GM23248 (cell line): ENCODE results near the gene SUMF1. TPM values are rescaled to one million over a fixed set of nuclear protein-coding genes. Genes with fewer than 3 reads are reported as not detected.

ENCODE experiments used
- DNase-seq: peaks from one replicate; pipeline ENCODE4 v3.0.0-alpha.2; 2015
- H2AFZ ChIP-seq: fragments of 200-600 bp; sonication (generic); 2 replicates; pipeline ENCODE4 v1.6.1; 2016; ENCODE audit warnings: antibody characterized with exemption
- H3F3A ChIP-seq: fragments of 200-600 bp; sonication (generic); 2 replicates; pipeline ENCODE4 v1.6.1; 2016; ENCODE audit warnings: mild to moderate bottlenecking, antibody characterized with exemption, mixed run types; ENCODE audit not compliant: insufficient read depth
- H3K27ac ChIP-seq: fragments of 200-600 bp; sonication (generic); 2 replicates; pipeline ENCODE4 v1.5.1; 2016; ENCODE audit warnings: mild to moderate bottlenecking
- H3K27me3 ChIP-seq: fragments of 200-600 bp; sonication (generic); replicated peaks from 2 replicates; pipeline ENCODE4 v1.6.1; 2016; ENCODE audit warnings: mild to moderate bottlenecking; ENCODE audit not compliant: insufficient read depth
- H3K36me3 ChIP-seq: fragments of 200-600 bp; sonication (generic); 2 replicates; pipeline ENCODE4 v1.6.1; 2016; ENCODE audit warnings: low read depth, mild to moderate bottlenecking
- H3K4me1 ChIP-seq: fragments of 200-600 bp; sonication (generic); 2 replicates; pipeline ENCODE4 v1.6.1; 2016; ENCODE audit warnings: mild to moderate bottlenecking; ENCODE audit not compliant: insufficient read depth
- H3K4me2 ChIP-seq: fragments of 200-600 bp; sonication (generic); one replicate; pipeline ENCODE4 v1.6.1; 2016; ENCODE audit warnings: mild to moderate bottlenecking; ENCODE audit not compliant: unreplicated experiment
- H3K4me3 ChIP-seq: fragments of 200-600 bp; sonication (generic); 2 replicates; pipeline ENCODE4 v1.5.1; 2016; ENCODE audit warnings: mild to moderate bottlenecking
- H3K79me2 ChIP-seq: fragments of 200-600 bp; sonication (generic); 2 replicates; pipeline ENCODE4 v1.6.1; 2016; ENCODE audit warnings: mild to moderate bottlenecking; ENCODE audit not compliant: insufficient read depth
- H3K9ac ChIP-seq: fragments of 200-600 bp; sonication (generic); 2 replicates; pipeline ENCODE4 v1.6.1; 2016; ENCODE audit warnings: mild to moderate bottlenecking
- H3K9me2 ChIP-seq: fragments of 200-600 bp; sonication (generic); 2 replicates; pipeline ENCODE4 v1.6.1; 2016; ENCODE audit warnings: mixed run types, mild to moderate bottlenecking, moderate library complexity; ENCODE audit not compliant: insufficient read depth
- H3K9me3 ChIP-seq: fragments of 200-600 bp; sonication (generic); one replicate; pipeline ENCODE4 v1.6.1; 2017; ENCODE audit warnings: low read depth
- H4K20me1 ChIP-seq: fragments of 200-600 bp; sonication (generic); 2 replicates; pipeline ENCODE4 v1.6.0; 2016; ENCODE audit not compliant: insufficient read depth
- EZH2 ChIP-seq: fragments of 200-600 bp; sonication (generic); IDR thresholded peaks from 2 replicates; pipeline ENCODE4 v1.6.1; 2018; ENCODE audit warnings: antibody characterized with exemption, mild to moderate bottlenecking; ENCODE audit not compliant: insufficient read depth, poor library complexity, severe bottlenecking
- EZH2phosphoT487 ChIP-seq: fragments of 200-600 bp; sonication (generic); IDR thresholded peaks from 2 replicates; pipeline ENCODE4 v1.6.1; 2018; ENCODE audit warnings: antibody characterized with exemption, moderate library complexity, mild to moderate bottlenecking, low read depth; ENCODE audit not compliant: insufficient read depth
- WGBS, 2 experiments: methylation state at CpG; one replicate each; pipeline ENCODE4 v1.1.6; 2015 to 2017; ENCODE audit warnings: low lambda C conversion rate in 2 of 2, low coverage in 1 of 2; ENCODE audit errors: missing lambda C conversion rate in 2 of 2; 5-methylcytosine and 5-hydroxymethylcytosine counted together
- in situ Hi-C: fragments of 300-500 bp; cut with MboI; formaldehyde crosslinking; loops from 2 replicates; pipeline ENCODE4 v1.15.0; 2020
- polyA plus RNA-seq: library from polyadenylated mRNA; unstranded; fragments of >200 nt; fragmentation: Nextera tagmentation; extraction: Ambion mirVana; gene quantifications from 2 replicates; pipeline ENCODE4 v1.2.1, GENCODE V29; 2016
- total RNA-seq: library from RNA; depleted of rRNA; stranded (reverse); fragments of >200 nt; shearing (Covaris generic); gene quantifications from 2 replicates; pipeline ENCODE4 v1.2.3, GENCODE V29; 2014

SUMF1 gene
- total and polyA plus RNA-seq, 2 experiments from 2014 or later: 55.3 to 88.1 TPM

GRCh38 chr3:4438296-4438695, 28.8 kb downstream of the SUMF1 start:
- 94 to 100% methylated on average over 1 of the region's 1 CpG for WGBS, 2 experiments
- no peak overlapping the region for H2AFZ ChIP-seq
- no peak for TF ChIP-seq EZH2phosphoT487
- TF ChIP-seq EZH2: no peak

DNA sequence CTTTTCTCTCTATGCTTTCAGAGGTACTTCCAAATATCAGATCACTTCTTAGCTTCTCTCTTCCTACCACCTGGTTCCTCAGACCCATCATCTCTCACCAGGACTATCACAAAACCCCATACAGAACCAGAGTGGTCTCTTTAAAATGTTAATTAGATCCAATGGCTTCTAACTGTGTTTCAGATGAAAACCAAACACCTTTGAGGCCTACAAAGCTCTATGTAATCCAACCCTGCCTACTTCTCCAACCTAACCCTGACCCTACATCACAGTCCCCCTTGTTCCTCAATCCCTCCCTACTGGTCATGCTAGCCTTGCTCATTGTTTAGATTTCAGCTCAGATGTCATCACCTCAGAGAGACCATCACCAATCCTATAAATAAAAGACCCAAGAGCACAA, 34.8 kb downstream of the SUMF1 start:
- Histone ChIP-seq H3K27me3 (no peaks in the 10 kb centered on the region), H3K27ac (no peak overlapping the region), H4K20me1 (no peaks in the 10 kb centered on the region), H3F3A (peaks cover 3% of the 10 kb centered on the region; the same call in 1 of the 2 replicates), H3K4me3 (no peak overlapping the region), H3K36me3 (no peaks in the 10 kb centered on the region), H3K4me1 (peaks cover under 1% of the 10 kb centered on the region; the same call in 1 of the 2 replicates), H2AFZ (no peak overlapping the region), H3K9ac (no peak overlapping the region), H3K4me2 (no peak overlapping the region), H3K9me3 (no peaks in the 10 kb centered on the region), H3K9me2 (no peaks in the 10 kb centered on the region), H3K79me2 (no peaks in the 10 kb centered on the region)
- in situ Hi-C loops: no loop called here
- TF ChIP-seq EZH2 (no peak), EZH2phosphoT487 (no peak)
- DNase-seq: no peak

More at GRCh38 chr3:4438296-4438695, 28.8 kb downstream of the SUMF1 start:
- Histone ChIP-seq H3F3A (no peaks in the 10 kb centered on the region), H3K4me2 (no peak overlapping the region), H3K79me2 (no peaks in the 10 kb centered on the region), H3K4me1 (peaks cover 5% of the 10 kb centered on the region; the same call in 1 of the 2 replicates), H3K9ac (no peak overlapping the region), H3K9me3 (no peaks in the 10 kb centered on the region), H4K20me1 (no peaks in the 10 kb centered on the region), H3K36me3 (no peaks in the 10 kb centered on the region), H3K9me2 (no peaks in the 10 kb centered on the region), H3K4me3 (no peak overlapping the region), H3K27ac (no peak overlapping the region), H3K27me3 (no peaks in the 10 kb centered on the region)
- DNase-seq: no peak
- in situ Hi-C loops: no loop called here

GRCh38 chr3:4429648-4430350, 37.3 kb downstream of the SUMF1 start:
- Histone ChIP-seq H3K27ac (no peak overlapping the region), H3K27me3 (no peaks in the 10 kb centered on the region), H3K79me2 (no peaks in the 10 kb centered on the region), H3K4me3 (no peak overlapping the region), H3K36me3 (no peaks in the 10 kb centered on the region), H4K20me1 (no peaks in the 10 kb centered on the region), H3F3A (peaks cover 17% of the 10 kb centered on the region; the same call in 1 of the 2 replicates), H3K9me2 (no peaks in the 10 kb centered on the region), H3K9ac (no peak overlapping the region), H3K9me3 (no peaks in the 10 kb centered on the region), H3K4me2 (no peak overlapping the region), H3K4me1 (peaks cover 17% of the 10 kb centered on the region), H2AFZ (no peak overlapping the region)
- in situ Hi-C loops: no loop called here
- TF ChIP-seq EZH2phosphoT487 (no peak), EZH2 (no peak)
- 82 to 83% methylated on average over 6 of the region's 6 CpGs for WGBS, 2 experiments
- DNase-seq: no peak

DNA sequence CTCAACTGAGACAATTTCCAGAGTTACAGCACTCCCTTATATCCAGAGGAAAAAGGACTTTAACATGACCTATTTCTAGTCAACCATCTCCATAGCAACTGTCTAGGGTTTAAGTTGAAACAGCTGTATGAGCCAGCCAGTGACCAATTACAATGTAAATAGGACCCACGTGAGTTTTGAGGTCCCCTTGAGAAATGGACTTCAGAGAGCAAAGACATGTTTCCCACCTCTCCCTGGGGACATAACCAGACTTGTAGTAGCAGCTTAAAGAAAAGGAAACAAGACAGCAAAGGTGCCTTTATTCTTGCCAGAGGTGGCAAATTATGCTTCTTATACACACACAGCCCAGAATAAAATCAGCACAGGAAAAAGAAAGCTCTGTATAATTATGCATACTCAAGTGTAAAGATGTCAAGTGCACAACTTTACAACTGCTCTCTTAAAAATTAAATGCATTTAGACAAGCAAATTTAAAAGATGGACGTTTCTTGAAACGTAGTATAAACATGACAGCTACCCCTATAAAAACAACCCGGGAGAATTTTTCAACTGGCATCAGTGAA, 40.2 kb downstream of the SUMF1 start:
- Histone ChIP-seq H2AFZ (no peak overlapping the region), H3K36me3 (no peaks in the 10 kb centered on the region), H3K9me2 (no peaks in the 10 kb centered on the region), H3K79me2 (no peaks in the 10 kb centered on the region), H3F3A (peaks cover 17% of the 10 kb centered on the region; the same call in 1 of the 2 replicates), H3K27ac (peak overlapping the region; percentile 55), H3K27me3 (no peaks in the 10 kb centered on the region), H3K9ac (peak overlapping the region; percentile 17; the same call in 1 of the 2 replicates), H4K20me1 (no peaks in the 10 kb centered on the region), H3K4me3 (no peak overlapping the region), H3K9me3 (no peaks in the 10 kb centered on the region), H3K4me1 (peaks cover 17% of the 10 kb centered on the region), H3K4me2 (peak overlapping the region; percentile 63)
- peak; percentile 93 for DNase-seq
- TF ChIP-seq EZH2phosphoT487 (no peak), EZH2 (no peak)
- in situ Hi-C loops: no loop called here
- 16 to 17% methylated on average over 4 of the region's 4 CpGs for WGBS, 2 experiments
